Bronchial epithelial cell (primary cell): ENCODE data around the gene NHLH1. TPM values are rescaled to one million over a fixed set of nuclear protein-coding genes. Genes with fewer than 3 reads are reported as not detected.

Experiments
- DNase-seq: peaks from one replicate; pipeline ENCODE4 v3.0.0-alpha.2; 2010; ENCODE audit warnings: low read depth
- FAIRE-seq: peaks from 2 replicates; lab custom pipeline; 2011; peaks lifted over from hg19 to GRCh38; lab: Jason Lieb, UNC
- H3K27me3 ChIP-seq: 2 replicates; pipeline ENCODE4 v1.5.1; 2011; ENCODE audit warnings: low read length; ENCODE audit not compliant: control insufficient read depth, insufficient read depth
- H3K36me3 ChIP-seq: 2 replicates; pipeline ENCODE4 v1.5.1; 2011; ENCODE audit warnings: low read length; ENCODE audit not compliant: control insufficient read depth, insufficient read depth
- H3K4me3 ChIP-seq: 2 replicates; pipeline ENCODE4 v1.5.1; 2011; ENCODE audit warnings: mild to moderate bottlenecking, low read depth, low read length, control low read depth
- total RNA-seq: library from RNA; depleted of rRNA; stranded (reverse); fragments of >200 nt; gene quantifications from 2 replicates; pipeline ENCODE4 v1.2.1, GENCODE V29; 2014
- TF ChIP-seq, protein P1 (sequence below): IDR thresholded peaks from 2 replicates; pipeline ENCODE4 v1.5.1; 2011; ENCODE audit warnings: mild to moderate bottlenecking, moderate library complexity, low read length, control low read depth, inconsistent platforms; ENCODE audit not compliant: insufficient read depth, severe bottlenecking

Gene NHLH1
- total RNA-seq, 1 donor from 2014 or later, result not detected

DNA sequence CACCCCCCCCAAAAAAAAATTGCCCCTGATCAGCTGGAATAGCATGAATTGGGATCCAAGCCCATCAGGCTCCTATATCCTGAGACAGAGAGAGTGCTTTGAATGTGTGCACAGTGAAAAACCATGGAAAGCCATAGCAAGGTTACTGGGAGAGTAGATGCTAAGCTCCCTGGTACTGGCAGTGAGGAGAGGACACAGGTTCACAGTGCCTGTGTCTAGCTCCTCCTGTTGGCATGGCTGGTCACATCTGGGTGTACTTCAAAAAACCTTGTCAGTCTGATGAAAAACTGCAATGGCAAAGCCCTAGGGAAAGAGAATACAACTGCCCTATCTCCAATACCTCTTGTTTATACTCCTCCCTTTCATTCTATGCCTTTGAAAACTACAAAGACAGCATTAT is 36.8 kb upstream of the NHLH1 start:
- Histone ChIP-seq H3K4me3 (no peak overlapping the region), H3K27me3 (no peaks in the 10 kb centered on the region), H3K36me3 (peaks cover 17% of the 10 kb centered on the region)
- no peak for FAIRE-seq
- TF ChIP-seq, protein P1, sequence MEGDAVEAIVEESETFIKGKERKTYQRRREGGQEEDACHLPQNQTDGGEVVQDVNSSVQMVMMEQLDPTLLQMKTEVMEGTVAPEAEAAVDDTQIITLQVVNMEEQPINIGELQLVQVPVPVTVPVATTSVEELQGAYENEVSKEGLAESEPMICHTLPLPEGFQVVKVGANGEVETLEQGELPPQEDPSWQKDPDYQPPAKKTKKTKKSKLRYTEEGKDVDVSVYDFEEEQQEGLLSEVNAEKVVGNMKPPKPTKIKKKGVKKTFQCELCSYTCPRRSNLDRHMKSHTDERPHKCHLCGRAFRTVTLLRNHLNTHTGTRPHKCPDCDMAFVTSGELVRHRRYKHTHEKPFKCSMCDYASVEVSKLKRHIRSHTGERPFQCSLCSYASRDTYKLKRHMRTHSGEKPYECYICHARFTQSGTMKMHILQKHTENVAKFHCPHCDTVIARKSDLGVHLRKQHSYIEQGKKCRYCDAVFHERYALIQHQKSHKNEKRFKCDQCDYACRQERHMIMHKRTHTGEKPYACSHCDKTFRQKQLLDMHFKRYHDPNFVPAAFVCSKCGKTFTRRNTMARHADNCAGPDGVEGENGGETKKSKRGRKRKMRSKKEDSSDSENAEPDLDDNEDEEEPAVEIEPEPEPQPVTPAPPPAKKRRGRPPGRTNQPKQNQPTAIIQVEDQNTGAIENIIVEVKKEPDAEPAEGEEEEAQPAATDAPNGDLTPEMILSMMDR, result no peak
- DNase-seq, result no peak

DNA sequence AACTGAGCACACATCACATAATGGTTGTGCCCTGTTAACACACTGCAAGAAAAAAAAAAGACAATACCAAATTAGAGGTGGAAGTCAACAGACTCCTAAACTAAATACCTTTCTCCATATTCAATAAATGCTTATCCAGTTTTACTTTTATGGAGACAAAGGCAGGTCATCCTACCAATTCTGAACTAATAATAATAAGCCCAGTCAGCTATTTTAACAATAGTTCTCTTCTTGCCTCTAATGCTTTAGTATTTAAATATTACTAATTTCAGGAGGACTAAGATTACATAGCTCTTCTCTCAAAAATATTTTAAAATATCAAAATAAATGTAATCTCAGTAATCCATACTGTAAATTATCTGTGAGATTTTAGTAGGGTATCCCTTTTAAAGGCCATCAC is 34.4 kb upstream of the NHLH1 start:
- Histone ChIP-seq H3K4me3 (no peak overlapping the region), H3K27me3 (no peaks in the 10 kb centered on the region), H3K36me3 (peaks cover 12% of the 10 kb centered on the region)
- FAIRE-seq (no peak), DNase-seq (no peak)
- TF ChIP-seq, protein P1, result no peak

DNA sequence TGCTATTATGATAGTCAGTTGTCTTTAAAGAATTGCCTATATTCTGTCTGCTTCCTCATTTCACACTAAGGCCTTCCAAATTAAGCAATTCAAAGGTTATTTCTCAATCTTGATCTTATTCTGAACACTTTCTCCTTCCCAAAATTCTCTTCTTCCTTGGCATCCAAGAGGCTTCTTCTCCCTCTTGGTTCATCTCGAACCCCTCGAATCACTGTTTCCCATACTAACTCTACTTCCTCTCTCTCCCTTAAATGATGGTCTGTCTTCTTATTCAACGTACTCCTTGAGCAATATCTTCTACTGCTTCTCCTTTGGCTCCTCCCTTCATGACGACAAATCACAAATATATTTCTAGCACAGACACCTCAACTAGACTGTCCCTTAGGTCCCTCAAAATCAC is 28.3 kb upstream of the NHLH1 start:
- Histone ChIP-seq H3K27me3 (no peaks in the 10 kb centered on the region), H3K36me3 (peaks cover 8% of the 10 kb centered on the region), H3K4me3 (no peak overlapping the region)
- no peak for DNase-seq
- TF ChIP-seq, protein P1, result no peak
- FAIRE-seq, result no peak

DNA sequence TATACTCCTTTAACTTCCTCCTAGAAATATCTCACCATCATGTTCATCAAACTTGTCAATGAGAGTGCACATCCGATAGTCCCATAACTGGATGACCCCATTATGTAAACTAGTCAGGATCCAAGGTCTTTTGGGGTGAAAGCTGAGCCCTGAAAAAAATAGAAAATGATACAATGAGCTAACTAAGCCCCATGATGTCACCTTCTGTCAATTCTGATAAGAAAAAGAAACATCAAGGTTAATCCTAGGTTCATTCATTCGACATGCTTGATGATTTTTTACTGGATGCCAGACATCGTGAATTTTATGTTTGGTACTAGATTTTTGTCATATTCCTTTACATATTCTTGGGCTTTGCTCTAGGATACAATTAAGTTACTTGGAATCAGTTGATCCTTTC is 26.7 kb upstream of the NHLH1 start:
- DNase-seq (no peak), FAIRE-seq (no peak)
- Histone ChIP-seq H3K36me3 (peaks cover 9% of the 10 kb centered on the region), H3K4me3 (no peak overlapping the region), H3K27me3 (no peaks in the 10 kb centered on the region)
- TF ChIP-seq, protein P1, result no peak

DNA sequence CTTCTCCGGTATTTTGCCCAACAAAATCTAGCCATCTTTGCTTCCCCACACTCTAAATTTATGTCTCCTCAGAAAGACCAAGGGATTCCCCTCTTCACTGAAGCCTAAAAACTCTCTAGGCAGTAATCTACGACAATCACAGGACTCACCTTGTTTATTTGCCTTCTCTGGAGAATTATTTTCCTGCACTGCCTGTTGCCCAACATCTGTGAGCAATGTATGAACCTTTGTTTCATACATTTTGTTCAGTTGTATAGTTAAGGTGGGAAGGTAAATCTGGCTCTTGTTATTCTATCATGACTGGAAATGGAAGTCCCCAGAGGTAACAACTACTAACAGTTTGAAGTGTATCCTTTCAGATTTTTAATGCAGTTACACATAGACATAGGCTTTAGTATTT is 26.0 kb upstream of the NHLH1 start:
- DNase-seq (peak; percentile 18), FAIRE-seq (no peak)
- TF ChIP-seq, protein P1, result no peak
- Histone ChIP-seq H3K36me3 (peaks cover 11% of the 10 kb centered on the region), H3K4me3 (no peak overlapping the region), H3K27me3 (no peaks in the 10 kb centered on the region)

DNA sequence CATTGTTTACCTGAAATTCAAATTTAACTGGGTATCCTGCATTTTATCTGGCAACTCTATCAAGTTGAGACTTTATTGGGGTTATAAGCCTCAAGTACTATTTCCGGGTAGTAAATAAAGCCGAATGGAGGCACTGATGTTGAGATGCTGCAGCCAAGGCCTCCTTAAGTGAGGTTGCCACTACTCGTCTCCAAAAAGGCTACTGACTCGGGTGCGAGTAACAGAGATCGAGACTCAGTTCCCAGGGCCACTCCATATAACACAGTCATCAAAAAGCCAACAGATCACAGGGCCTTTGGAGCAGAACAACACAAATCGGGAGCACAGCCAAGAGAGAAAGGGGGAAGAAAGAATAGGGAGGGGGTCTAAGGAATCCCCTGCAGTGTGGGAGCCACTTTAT is 24.3 kb upstream of the NHLH1 start:
- FAIRE-seq (no peak), DNase-seq (peak; percentile 14)
- Histone ChIP-seq H3K27me3 (no peaks in the 10 kb centered on the region), H3K4me3 (peak overlapping the region; percentile 92), H3K36me3 (peaks cover 14% of the 10 kb centered on the region)
- TF ChIP-seq, protein P1, result no peak
